ENCODE data around the gene SLC2A1.

The SLC2A1 gene

GRCh38 chr1:42960566-42961311 is 2.1 kb upstream of the SLC2A1 start:
- no peak for DNase-seq (ENCODE audit: low spot score)

- DNase-seq (ENCODE audit: low spot score): no peak
Observed at GRCh38 chr1:42960122-42960390, 1.4 kb upstream of the SLC2A1 start.

- peak; percentile 37 for DNase-seq (ENCODE audit: low spot score)
Observed at GRCh38 chr1:42957880-42958487, 684 bp downstream of the SLC2A1 start.

- DNase-seq (ENCODE audit: low spot score): peak; percentile 7
Observed at GRCh38 chr1:42957229-42957879, 1.3 kb downstream of the SLC2A1 start.

- DNase-seq (ENCODE audit: low spot score): peak; percentile 11
Observed at GRCh38 chr1:42956739-42957138, 1.9 kb downstream of the SLC2A1 start.

- DNase-seq (ENCODE audit: low spot score): peak; percentile 25
Observed at GRCh38 chr1:42955311-42956063, 3.2 kb downstream of the SLC2A1 start.

- peak; percentile 94 for DNase-seq (ENCODE audit: low spot score)
Observed at GRCh38 chr1:42953182-42954180, 5.2 kb downstream of the SLC2A1 start.

- no peak for DNase-seq (ENCODE audit: low spot score)
Observed at GRCh38 chr1:42952303-42953001, 6.2 kb downstream of the SLC2A1 start.

- DNase-seq (ENCODE audit: low spot score): no peak
Observed at GRCh38 chr1:42951588-42951987, 7.1 kb downstream of the SLC2A1 start.

GRCh38 chr1:42950116-42950481 is 8.6 kb downstream of the SLC2A1 start:
- no peak for DNase-seq (ENCODE audit: low spot score)

GRCh38 chr1:42949312-42950115 is 9.2 kb downstream of the SLC2A1 start:
- no peak for DNase-seq (ENCODE audit: low spot score)

GRCh38 chr1:42947965-42948732 is 10.5 kb downstream of the SLC2A1 start:
- DNase-seq (ENCODE audit: low spot score): no peak

GRCh38 chr1:42947117-42947516 is 11.6 kb downstream of the SLC2A1 start:
- no peak for DNase-seq (ENCODE audit: low spot score)

- no peak for DNase-seq (ENCODE audit: low spot score)
Observed at GRCh38 chr1:42946120-42946898, 12.4 kb downstream of the SLC2A1 start.

GRCh38 chr1:42945164-42945563 is 13.5 kb downstream of the SLC2A1 start:
- no peak for DNase-seq (ENCODE audit: low spot score)

GRCh38 chr1:42944246-42944928 is 14.3 kb downstream of the SLC2A1 start:
- no peak for DNase-seq (ENCODE audit: low spot score)

GRCh38 chr1:42943728-42944127 is 14.9 kb downstream of the SLC2A1 start:
- DNase-seq (ENCODE audit: low spot score): no peak

- DNase-seq (ENCODE audit: low spot score): no peak
Observed at GRCh38 chr1:42943166-42943565, 15.5 kb downstream of the SLC2A1 start.
